HG02588 (cell line): ENCODE data around the gene NEK2.
"Not testable (repeated sequence)": the region's sequence is repeated elsewhere in the genome, so short reads cannot be mapped to it uniquely, and the experiment has no call there.

Source experiments
- ATAC-seq: cut with Tn5 transposase; IDR thresholded peaks from one replicate; pipeline ENCODE4 v1.9.1; 2021; ENCODE audit warnings: mild to moderate bottlenecking, moderate library complexity; ENCODE audit not compliant: unreplicated experiment

The NEK2 gene

GRCh38 chr1:211652371-211652770 is 23.1 kb downstream of the NEK2 start:
- ATAC-seq, result no peak

- no peak for ATAC-seq
Observed at GRCh38 chr1:211650904-211651303, 24.5 kb downstream of the NEK2 start.

GRCh38 chr1:211648980-211649934 is 26.2 kb downstream of the NEK2 start:
- ATAC-seq, result no peak

GRCh38 chr1:211648336-211648735 is 27.1 kb downstream of the NEK2 start:
- no peak for ATAC-seq

GRCh38 chr1:211647711-211648121 is 27.7 kb downstream of the NEK2 start:
- ATAC-seq, result no peak

DNA sequence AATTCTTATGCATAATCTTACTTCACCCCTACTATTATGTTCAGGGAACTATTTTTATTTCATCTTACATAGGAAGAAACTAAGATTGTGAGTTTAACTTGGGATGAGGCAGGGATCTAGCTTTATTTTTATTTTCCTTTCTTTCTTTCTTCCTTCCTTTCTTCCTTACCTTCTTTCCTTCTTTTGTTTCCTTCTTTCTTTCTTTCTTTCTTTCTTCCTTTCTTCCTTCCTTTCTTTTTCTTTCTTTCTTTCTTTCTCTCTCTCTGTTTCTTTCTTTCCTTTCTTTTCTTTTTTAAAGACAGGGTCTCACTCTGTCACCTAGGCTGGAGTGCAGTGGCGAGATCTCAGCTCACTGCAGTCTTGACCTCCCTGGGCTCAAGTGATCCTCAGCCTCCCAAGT is 28.9 kb downstream of the NEK2 start:
- ATAC-seq, result no peak

- ATAC-seq, result not testable (repeated sequence)
Observed at GRCh38 chr1:211645601-211646000, 29.8 kb downstream of the NEK2 start.

- no peak for ATAC-seq
Observed at GRCh38 chr1:211644653-211645052, 30.8 kb downstream of the NEK2 start.

DNA sequence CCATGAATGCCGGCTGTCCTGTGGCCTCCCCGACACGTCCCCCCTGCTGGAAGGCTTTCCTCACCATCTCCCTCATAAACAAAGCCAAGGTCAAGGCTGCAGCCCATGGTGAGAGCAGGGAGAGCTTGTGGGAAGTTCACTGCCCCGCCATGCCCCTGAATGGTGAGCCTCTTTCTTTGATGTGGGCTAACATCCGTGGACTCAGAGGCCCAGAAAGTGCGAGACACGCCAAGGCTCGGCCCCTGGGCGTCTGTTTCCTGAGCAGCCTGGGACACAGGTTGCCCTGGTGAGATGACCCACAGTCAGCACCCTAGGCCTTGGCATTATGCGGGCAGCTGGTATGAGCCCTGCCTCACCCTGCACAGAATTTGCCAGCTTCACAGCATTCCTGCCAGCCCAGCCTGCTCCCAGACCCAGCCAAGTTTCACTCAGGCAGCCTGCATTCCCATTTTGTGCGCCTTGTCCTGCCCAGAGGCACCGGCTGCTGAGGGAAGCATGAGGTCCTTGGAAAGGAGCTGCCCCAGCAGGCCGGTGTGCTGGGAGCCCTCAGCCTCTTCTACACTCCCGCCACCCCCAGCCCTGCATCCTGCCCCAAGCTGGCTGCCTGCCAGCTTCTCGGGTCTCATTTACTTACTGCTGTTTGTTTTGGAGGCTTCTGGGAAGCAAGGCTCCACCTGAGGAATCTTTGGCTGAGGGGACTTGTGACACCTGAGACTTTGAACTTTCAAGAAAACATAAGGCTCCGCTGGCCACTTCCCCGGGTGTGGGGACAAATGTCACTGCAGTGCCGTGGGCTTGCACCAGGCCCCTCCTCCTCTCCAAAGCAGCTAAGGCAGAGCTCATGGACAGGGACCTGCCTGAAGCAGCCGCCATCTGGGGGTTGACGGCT is 31.9 kb downstream of the NEK2 start:
- ATAC-seq, result no peak

DNA sequence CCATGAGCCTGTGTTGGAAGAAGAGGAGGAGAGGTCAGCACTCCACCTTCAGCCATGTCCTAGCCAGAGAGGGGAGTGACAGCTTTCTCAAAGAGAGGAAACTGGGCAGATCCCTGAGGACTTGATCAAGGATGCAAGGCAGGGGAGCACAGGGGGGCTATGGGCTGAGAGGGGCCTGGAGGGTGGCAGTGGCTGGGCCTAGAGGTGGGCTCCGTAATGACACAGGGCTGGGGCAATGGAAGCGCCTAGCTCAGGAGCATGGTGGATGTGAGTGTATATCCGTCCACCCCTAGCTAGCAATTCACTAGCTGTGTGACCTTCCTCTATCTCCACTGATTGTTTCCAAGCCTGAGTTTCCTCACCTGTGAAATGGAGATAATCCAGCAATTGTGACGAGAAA is 32.6 kb downstream of the NEK2 start:
- no peak for ATAC-seq

DNA sequence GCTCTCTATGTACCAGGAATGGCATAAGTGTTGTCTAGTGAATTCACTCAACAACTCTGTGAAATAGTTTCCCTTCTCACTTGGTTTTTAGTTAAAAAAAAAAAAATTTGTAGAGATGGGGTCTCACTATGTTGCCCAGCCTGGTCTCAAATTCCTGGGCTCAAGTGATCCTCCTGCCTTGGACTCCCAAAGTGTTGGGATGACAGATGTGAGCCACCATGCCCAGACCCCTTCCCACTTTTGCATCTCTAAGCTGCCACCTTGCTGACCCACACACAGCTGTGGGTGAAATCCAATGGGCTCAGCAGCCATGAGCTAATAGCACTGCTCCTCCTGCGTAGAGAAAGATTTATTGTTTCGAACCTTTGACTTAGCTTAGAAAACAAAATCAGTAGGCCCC is 33.5 kb downstream of the NEK2 start:
- ATAC-seq, result no peak

GRCh38 chr1:211641044-211641800 is 34.2 kb downstream of the NEK2 start:
- ATAC-seq, result no peak

- no peak for ATAC-seq
Observed at GRCh38 chr1:211640301-211640630, 35.2 kb downstream of the NEK2 start.

GRCh38 chr1:211639475-211640300 is 35.7 kb downstream of the NEK2 start:
- no peak for ATAC-seq

DNA sequence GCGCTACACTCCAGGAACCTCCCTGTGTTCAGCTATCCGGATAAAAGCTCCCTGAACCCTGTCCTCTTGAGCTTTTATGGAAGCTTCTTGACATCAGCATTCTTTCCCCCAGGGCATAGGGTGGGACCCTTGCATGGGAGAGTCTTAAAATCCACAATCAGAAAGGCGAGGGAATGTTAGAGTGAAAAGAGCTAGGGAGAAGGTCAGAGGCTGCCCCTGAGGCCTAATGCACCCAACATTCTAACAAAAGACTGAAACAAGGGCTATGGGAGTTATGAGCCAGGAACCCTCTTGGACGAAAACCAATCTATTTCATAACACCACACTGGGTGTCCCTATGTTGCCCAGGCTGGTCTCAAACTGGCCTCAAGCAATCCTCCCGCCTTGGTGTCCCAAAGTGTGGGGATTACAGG is 36.7 kb downstream of the NEK2 start:
- ATAC-seq, result no peak

DNA sequence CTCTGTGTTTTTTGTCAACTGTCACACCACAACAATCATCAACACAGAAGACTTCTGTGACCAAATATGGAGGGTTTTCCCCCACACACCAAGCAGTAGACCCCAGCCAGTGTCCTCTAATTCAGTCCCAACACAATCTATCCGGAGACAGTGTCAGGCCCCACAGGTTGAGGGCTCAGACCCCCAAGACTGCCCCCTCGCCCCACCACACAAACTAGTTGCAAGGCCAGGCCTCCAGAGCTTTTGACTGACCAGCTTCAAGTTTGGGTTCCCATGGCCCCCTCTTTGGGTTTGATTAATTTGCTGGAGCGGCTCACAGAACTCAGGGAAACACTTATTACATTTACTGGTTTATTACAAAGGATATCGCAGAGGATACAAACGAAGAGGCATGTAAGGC is 37.2 kb downstream of the NEK2 start:
- ATAC-seq, result no peak

GRCh38 chr1:211637066-211637465 is 38.4 kb downstream of the NEK2 start:
- ATAC-seq, result no peak

DNA sequence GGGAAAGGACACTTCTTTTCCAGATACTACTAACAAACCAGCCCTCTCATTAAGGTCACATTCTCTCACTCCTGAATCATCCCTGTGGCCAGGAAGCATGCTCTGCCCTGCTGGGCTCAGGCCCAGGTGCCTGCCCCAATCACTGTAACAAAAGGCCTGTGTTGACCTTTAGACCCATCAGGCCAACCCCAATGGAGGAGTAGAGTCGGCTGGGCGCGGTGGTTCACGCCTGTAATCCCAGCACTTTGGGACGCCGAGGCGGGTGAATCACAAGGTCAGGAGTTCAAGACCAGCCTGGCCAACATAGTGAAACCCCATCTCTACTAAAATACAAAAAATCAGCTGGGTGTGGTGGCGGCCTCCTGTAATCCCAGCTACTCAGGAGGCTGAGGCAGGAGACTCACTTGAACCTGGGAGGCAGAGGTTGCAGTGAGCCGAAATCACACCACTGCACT is 38.8 kb downstream of the NEK2 start:
- not testable (repeated sequence) for ATAC-seq

GRCh38 chr1:211635597-211636205 is 39.7 kb downstream of the NEK2 start:
- no peak for ATAC-seq

- ATAC-seq, result no peak
Observed at GRCh38 chr1:211634931-211635330, 40.5 kb downstream of the NEK2 start.
